AG08395 (cell line): ENCODE measurements around the gene CALML3.
"Not testable (repeated sequence)": the region's sequence is repeated elsewhere in the genome, so short reads cannot be mapped to it uniquely, and the experiment has no call there.

Source experiments
- DNase-seq: peaks from one replicate; pipeline ENCODE4 v3.0.0; 2012; ENCODE audit warnings: mixed read lengths, low spot score

CALML3 gene

GRCh38 chr10:5553400-5554170, 28.8 kb downstream of the CALML3 start:
- no peak for DNase-seq

GRCh38 chr10:5555021-5555510, 30.3 kb downstream of the CALML3 start:
- no peak for DNase-seq

GRCh38 chr10:5555881-5556280, 31.1 kb downstream of the CALML3 start:
- no peak for DNase-seq

- DNase-seq, result no peak
These were observed 31.8 kb downstream of the CALML3 start for GRCh38 chr10:5556576-5556975.

GRCh38 chr10:5557040-5557721, 32.4 kb downstream of the CALML3 start:
- no peak for DNase-seq

- no peak for DNase-seq
These were observed 33.3 kb downstream of the CALML3 start for GRCh38 chr10:5557799-5558771.

GRCh38 chr10:5559022-5559421, 34.3 kb downstream of the CALML3 start:
- DNase-seq, result not testable (repeated sequence)

- DNase-seq, result peak; percentile 74
These were observed 34.9 kb downstream of the CALML3 start for GRCh38 chr10:5559642-5560141.

GRCh38 chr10:5560142-5560816, 35.5 kb downstream of the CALML3 start:
- DNase-seq, result no peak

- DNase-seq, result no peak
These were observed 36.3 kb downstream of the CALML3 start for GRCh38 chr10:5560817-5561703.

GRCh38 chr10:5561704-5562645, 37.2 kb downstream of the CALML3 start:
- DNase-seq, result no peak

- peak; percentile 19 for DNase-seq
These were observed 38.7 kb downstream of the CALML3 start for GRCh38 chr10:5563321-5563961.

GRCh38 chr10:5563991-5564536, 39.3 kb downstream of the CALML3 start:
- DNase-seq, result peak; percentile 82

GRCh38 chr10:5564537-5565204, 39.9 kb downstream of the CALML3 start:
- DNase-seq, result no peak

GRCh38 chr10:5565205-5565545, 40.4 kb downstream of the CALML3 start:
- DNase-seq, result no peak

- DNase-seq, result peak; percentile 86
These were observed 41.2 kb downstream of the CALML3 start for GRCh38 chr10:5565671-5566581.

GRCh38 chr10:5566614-5567013, 41.9 kb downstream of the CALML3 start:
- DNase-seq, result no peak
